Hepatic stellate cell (primary cell): ENCODE data around the gene CAV1.

Experiments used
- DNase-seq: peaks from one replicate; pipeline ENCODE4 v3.0.0; 2011; ENCODE audit warnings: low spot score

The CAV1 gene

GRCh38 chr7:116505278-116505677 is 19.6 kb upstream of the CAV1 start:
- DNase-seq = no peak

- no peak for DNase-seq
These were observed 19.0 kb upstream of the CAV1 start for GRCh38 chr7:116505823-116506222.

- DNase-seq = no peak
These were observed 14.8 kb upstream of the CAV1 start for GRCh38 chr7:116509982-116510579.

- DNase-seq = no peak
These were observed 14.0 kb upstream of the CAV1 start for GRCh38 chr7:116510795-116511194.

GRCh38 chr7:116511552-116512519 is 13.0 kb upstream of the CAV1 start:
- DNase-seq = peak; percentile 14

GRCh38 chr7:116512520-116513188 is 12.2 kb upstream of the CAV1 start:
- DNase-seq = no peak

- no peak for DNase-seq
These were observed 9.3 kb upstream of the CAV1 start for GRCh38 chr7:116515584-116515983.

GRCh38 chr7:116516324-116516723 is 8.5 kb upstream of the CAV1 start:
- DNase-seq = no peak

GRCh38 chr7:116517626-116518025 is 7.2 kb upstream of the CAV1 start:
- DNase-seq = no peak

GRCh38 chr7:116518961-116519360 is 5.9 kb upstream of the CAV1 start:
- DNase-seq = no peak

- DNase-seq = no peak
These were observed 3.7 kb upstream of the CAV1 start for GRCh38 chr7:116521046-116521664.

GRCh38 chr7:116522247-116522646 is 2.6 kb upstream of the CAV1 start:
- DNase-seq = peak; percentile 49

GRCh38 chr7:116524221-116524608 is 621 bp upstream of the CAV1 start:
- DNase-seq = no peak

GRCh38 chr7:116525298-116525912 is 569 bp downstream of the CAV1 start:
- DNase-seq = peak; percentile 26

- DNase-seq = peak; percentile 87
These were observed 1.4 kb downstream of the CAV1 start for GRCh38 chr7:116525913-116526861.

GRCh38 chr7:116526897-116527296 is 2.1 kb downstream of the CAV1 start:
- peak; percentile 14 for DNase-seq

- DNase-seq = peak; percentile 16
These were observed 2.7 kb downstream of the CAV1 start for GRCh38 chr7:116527521-116527920.

- peak; percentile 93 for DNase-seq
These were observed 3.4 kb downstream of the CAV1 start for GRCh38 chr7:116528008-116528789.

- no peak for DNase-seq
These were observed 4.4 kb downstream of the CAV1 start for GRCh38 chr7:116529250-116529649.
